Measurements from ENCODE around the gene CFAP43. TPM values are rescaled to one million over a fixed set of nuclear protein-coding genes. Genes with fewer than 3 reads are reported as not detected.

CFAP43 gene
- total and polyA plus RNA-seq, 2 of the 8 experiments (the other 6 are each of a cell fraction or from before 2014, with no cell fraction given) = 0.11 to 0.27 TPM

GRCh38 chr10:104218751-104219150, 13.4 kb downstream of the CFAP43 start:
- Histone ChIP-seq H3K79me1 (ENCODE audit: low read depth, low read length) (no peaks in the 10 kb centered on the region), H2BK20ac (ENCODE audit: low read length) (no peak overlapping the region), H4K8ac (ENCODE audit: extremely low read depth, insufficient read depth, low read length) (no peak overlapping the region), H3K9ac (replicated peaks in 1 of 4; ENCODE audit: extremely low read depth in 1 of 4, low read depth in 3 of 4, low read length in 3 of 4) (no peak overlapping the region), H2BK120ac (replicated peaks; ENCODE audit: low read depth, low read length) (no peak overlapping the region), H3K4me3 (ENCODE audit: extremely low read depth in 1 of 4, insufficient read depth in 2 of 4, low read depth in 3 of 4, low read length in 4 of 4) (no peak overlapping the region), H2BK15ac (ENCODE audit: low read length) (no peak overlapping the region), H2BK12ac (ENCODE audit: low read depth, low read length) (no peak overlapping the region), H4K91ac (replicated peaks; ENCODE audit: insufficient read length, low read length) (no peak overlapping the region), H3K9me3 (ENCODE audit: insufficient read depth in 2 of 2, low read depth in 1 of 2, low read length in 1 of 2) (no peaks in the 10 kb centered on the region), H3K18ac (ENCODE audit: extremely low read depth, low read length) (no peak overlapping the region), H4K20me1 (replicated peaks in 1 of 2; ENCODE audit: control insufficient read depth in 1 of 2, insufficient read depth in 2 of 2, low read length in 2 of 2) (no peaks in the 10 kb centered on the region), H3K23ac (ENCODE audit: insufficient read length) (no peak overlapping the region), H3K27me3 (replicated peaks in 1 of 4; ENCODE audit: control insufficient read depth in 3 of 4, extremely low read depth in 1 of 4, insufficient read depth in 3 of 4, low read length in 3 of 4) (no peaks in the 10 kb centered on the region), H3K23me2 (ENCODE audit: low read depth, low read length) (no peaks in the 10 kb centered on the region), H3K4me2 (ENCODE audit: insufficient read depth in 1 of 2, low read depth in 2 of 2, low read length in 2 of 2) (no peak overlapping the region), H3K56ac (replicated peaks; ENCODE audit: insufficient read length, low read depth, low read length) (no peak overlapping the region), H2AFZ (ENCODE audit: low read length) (no peak overlapping the region), H3K36me3 (ENCODE audit: control insufficient read depth in 2 of 4, insufficient read depth in 4 of 4, low read length in 3 of 4) (no peaks in the 10 kb centered on the region), H2AK5ac (ENCODE audit: low read depth, low read length) (no peak overlapping the region), H2BK5ac (ENCODE audit: low read depth, low read length) (no peak overlapping the region), H3K4ac (replicated peaks; ENCODE audit: insufficient read length, low read depth, low read length) (no peak overlapping the region), H3K27ac (ENCODE audit: low read depth, low read length) (no peak overlapping the region), H3K14ac (ENCODE audit: insufficient read length) (no peak overlapping the region), H3K79me2 (ENCODE audit: control insufficient read depth in 1 of 2, insufficient read depth in 2 of 2, low read length in 2 of 2) (no peaks in the 10 kb centered on the region), H3K4me1 (replicated peaks in 1 of 4; ENCODE audit: control insufficient read depth in 3 of 4, insufficient read depth in 4 of 4, low read length in 3 of 4) (no peaks in the 10 kb centered on the region), H4K5ac (ENCODE audit: insufficient read length, low read depth, low read length) (no peak overlapping the region)
- FAIRE-seq (no peak), DNase-seq (ENCODE audit: low read depth in 1 of 2, low spot score in 2 of 2) (no peak)
- ChIA-PET POLR2A (ENCODE audit: partially characterized antibody) (no interaction called here), CTCF (ENCODE audit: partially characterized antibody) (interaction anchor here (1.2 kb wide), 1 partner anchor 9 kb away, joined by 3 read pairs; no protein-coding TSS in a partner anchor)
- 93% methylated on average over 7 of the region's 7 CpGs; no CpG with 5 or more reads in 1 of the 2 experiments for WGBS, 2 experiments (ENCODE audit: extremely low coverage in 1 of 2, insufficient coverage in 1 of 2, insufficient read length in 1 of 2, insufficient replicate concordance in 2 of 2, low coverage in 1 of 2, low lambda C conversion rate in 2 of 2, missing lambda C conversion rate in 1 of 2)
- TF ChIP-seq BRCA1 (IDR thresholded peaks at IDR 0.05; ENCODE audit: low read depth, low read length) = no peak
- TF ChIP-seq RBBP5 (IDR thresholded peaks at IDR 0.05; ENCODE audit: borderline replicate concordance, low read depth, low read length) = no peak
- no peak for TF ChIP-seq SP4 (IDR thresholded peaks at IDR 0.05; ENCODE audit: low read length)
- no peak for TF ChIP-seq SP2 (IDR thresholded peaks at IDR 0.05; ENCODE audit: low read length)
- no peak for TF ChIP-seq FOSL1 (IDR thresholded peaks at IDR 0.05; ENCODE audit: insufficient read depth, low read depth, low read length)
- TF ChIP-seq KDM1A (IDR thresholded peaks at IDR 0.05; ENCODE audit: borderline replicate concordance, low read length) = no peak
- TF ChIP-seq CHD1 (IDR thresholded peaks at IDR 0.05; ENCODE audit: low read depth, low read length) = no peak
- TF ChIP-seq JUND (IDR thresholded peaks at IDR 0.05; ENCODE audit: low read length) = no peak
- no peak for TF ChIP-seq KDM5A (IDR thresholded peaks at IDR 0.05; ENCODE audit: low read length)
- TF ChIP-seq JUN (IDR thresholded peaks at IDR 0.05; ENCODE audit: low read depth, low read length) = no peak
- TF ChIP-seq EGR1 (IDR thresholded peaks at IDR 0.05; ENCODE audit: borderline replicate concordance, low read depth, low read length) = no peak
- no peak for TF ChIP-seq TCF12 (IDR thresholded peaks at IDR 0.05; ENCODE audit: low read depth, low read length)
- TF ChIP-seq KDM4A (IDR thresholded peaks at IDR 0.05; ENCODE audit: low read depth, low read length, severe bottlenecking) = no peak
- TF ChIP-seq POLR2AphosphoS5 (IDR thresholded peaks at IDR 0.05; ENCODE audit: low read depth, low read length) = no peak
- no peak for TF ChIP-seq POU5F1 (IDR thresholded peaks at IDR 0.05; ENCODE audit: low read depth, low read length)
- no peak for TF ChIP-seq NANOG (IDR thresholded peaks at IDR 0.05; ENCODE audit: insufficient read depth, low read depth, low read length, poor library complexity, severe bottlenecking)
- no peak for TF ChIP-seq ASH2L (IDR thresholded peaks at IDR 0.05; ENCODE audit: low read length)

All from H1 (cell line).